Non-pigmented ciliary epithelial cell (primary cell): Measurements from ENCODE around the gene TMEM150A.
A peak's percentile ranks its signal among the peaks of the same experiment; 100 is the strongest.
"Not testable (repeated sequence)": the region's sequence is repeated elsewhere in the genome, so short reads cannot be mapped to it uniquely, and the experiment has no call there.

Experiments
- DNase-seq: peaks from one replicate; pipeline ENCODE4 v3.0.0-alpha.2; 2010; ENCODE audit warnings: low read depth

TMEM150A gene, protein sequence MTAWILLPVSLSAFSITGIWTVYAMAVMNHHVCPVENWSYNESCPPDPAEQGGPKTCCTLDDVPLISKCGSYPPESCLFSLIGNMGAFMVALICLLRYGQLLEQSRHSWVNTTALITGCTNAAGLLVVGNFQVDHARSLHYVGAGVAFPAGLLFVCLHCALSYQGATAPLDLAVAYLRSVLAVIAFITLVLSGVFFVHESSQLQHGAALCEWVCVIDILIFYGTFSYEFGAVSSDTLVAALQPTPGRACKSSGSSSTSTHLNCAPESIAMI

GRCh38 chr2:85602476-85603234, at the start of gene TMEM150A:
Gene TMEM150A (minus strand): TSS chr2:85602698. CDS start chr2:85601948, 750 bp downstream.
- DNase-seq, result no peak

DNA sequence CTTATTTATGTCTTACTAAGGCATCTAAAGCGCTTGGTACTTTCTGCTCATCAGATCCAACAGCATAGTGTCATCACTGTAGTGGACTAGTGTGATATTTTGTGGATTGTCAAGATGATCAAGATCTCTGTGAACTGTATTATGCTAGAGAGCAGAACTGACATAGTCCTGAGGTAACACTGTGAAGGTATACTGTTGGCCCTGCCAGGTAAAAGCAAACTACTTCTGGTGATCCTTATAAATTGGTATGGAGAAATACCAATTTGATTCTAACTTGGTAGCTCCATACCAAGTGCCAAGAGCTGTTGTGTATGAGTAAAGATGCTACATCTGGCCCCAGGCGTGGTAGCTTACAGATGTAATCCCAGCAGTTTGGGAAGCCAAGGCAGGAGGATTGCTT, 49.6 kb upstream of the TMEM150A start:
- DNase-seq, result no peak

GRCh38 chr2:85651097-85651496, 48.6 kb upstream of the TMEM150A start:
- no peak for DNase-seq

GRCh38 chr2:85650456-85650855, 48.0 kb upstream of the TMEM150A start:
- no peak for DNase-seq

DNA sequence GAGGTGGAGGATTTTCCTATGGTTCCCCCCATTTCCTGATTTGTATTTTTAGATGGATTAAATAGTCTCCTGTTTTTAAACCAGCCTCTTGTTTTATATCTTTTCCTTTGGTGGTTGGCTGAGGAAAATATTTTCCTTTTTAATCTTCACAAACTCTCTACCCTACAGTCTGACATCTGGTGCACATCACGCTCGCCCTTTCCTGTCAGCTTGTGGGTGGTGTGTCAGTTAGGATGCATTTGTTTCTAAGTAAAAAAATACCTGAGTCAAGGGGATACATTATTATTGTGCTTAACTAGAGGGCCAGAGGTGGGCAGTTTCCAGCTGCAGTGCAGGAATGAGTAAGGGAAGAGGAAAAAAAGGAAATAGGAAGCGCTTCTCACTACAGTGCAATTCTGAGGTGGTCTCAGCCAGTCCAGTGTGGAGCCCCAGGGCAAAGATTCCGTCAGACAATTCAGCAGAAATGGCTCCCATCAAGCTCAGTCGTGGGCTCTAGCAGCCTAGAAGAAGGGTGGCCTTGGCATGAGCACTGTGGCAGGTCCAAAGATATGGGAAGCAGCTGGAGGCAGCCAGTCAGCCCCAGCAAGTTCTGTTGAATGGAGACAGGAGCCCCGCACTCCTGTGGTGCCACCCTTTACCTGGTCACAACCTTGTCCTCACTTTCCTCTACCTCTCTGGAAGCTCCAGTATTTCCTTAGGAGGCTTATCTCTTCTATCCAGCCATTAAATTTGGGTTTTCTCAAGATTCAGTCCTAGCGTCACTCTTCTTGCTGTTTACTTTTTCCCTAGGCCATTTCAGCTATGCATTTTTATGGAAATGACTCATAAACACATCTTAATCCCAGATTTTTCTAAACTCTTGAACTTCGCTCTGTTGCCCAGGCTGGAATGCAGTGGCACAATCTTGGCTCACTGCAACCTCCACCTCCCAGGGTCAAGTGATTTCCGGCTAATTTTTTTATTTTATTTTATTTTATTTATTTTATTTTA, 47.0 kb upstream of the TMEM150A start:
- peak; percentile 38 for DNase-seq

- peak; percentile 27 for DNase-seq
Observed at GRCh38 chr2:85648619-85649018, 46.1 kb upstream of the TMEM150A start.

GRCh38 chr2:85647823-85648526, 45.5 kb upstream of the TMEM150A start:
- DNase-seq, result no peak

- DNase-seq, result no peak
Observed at GRCh38 chr2:85646166-85646565, 43.7 kb upstream of the TMEM150A start.

GRCh38 chr2:85644909-85645308, 42.4 kb upstream of the TMEM150A start:
- DNase-seq, result no peak

DNA sequence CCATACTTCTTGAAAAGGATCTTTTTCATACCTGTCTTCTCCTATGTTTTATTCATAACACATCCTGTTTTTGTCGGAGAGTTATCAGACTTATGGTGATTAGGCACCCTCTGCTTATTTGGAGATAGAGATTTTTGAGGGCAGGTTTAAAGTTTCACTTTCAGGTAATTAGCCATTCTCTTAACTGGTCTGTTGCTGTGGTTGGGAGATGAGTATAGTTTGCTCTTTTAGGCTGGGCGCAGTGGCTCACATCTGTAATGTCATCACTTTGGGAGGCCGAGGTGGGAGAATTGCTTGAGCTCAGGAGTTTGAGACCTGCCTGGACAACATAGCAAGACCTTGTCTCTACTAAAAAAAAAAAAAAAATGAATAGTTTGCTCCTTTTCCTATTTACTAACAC, 40.2 kb upstream of the TMEM150A start:
- DNase-seq, result no peak

DNA sequence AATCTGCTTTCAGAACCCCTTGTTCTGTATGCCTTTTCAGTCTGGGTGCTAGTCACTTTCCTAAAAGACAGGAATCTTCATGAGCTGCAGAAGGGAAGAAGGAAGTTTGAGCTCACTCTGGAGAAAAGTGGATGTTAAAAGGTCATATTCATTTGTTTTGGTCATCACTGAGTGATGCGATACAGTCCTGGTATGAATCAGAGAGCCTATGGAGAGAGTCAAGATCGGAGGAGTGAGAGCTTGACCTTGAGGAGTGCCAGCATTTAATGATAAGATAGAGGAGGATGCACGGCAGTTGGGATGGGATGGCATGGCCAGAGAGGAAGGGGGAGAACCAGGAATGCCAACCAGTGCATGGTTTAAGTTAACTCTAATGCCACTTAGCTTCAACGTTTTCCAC, 33.1 kb upstream of the TMEM150A start:
- no peak for DNase-seq

GRCh38 chr2:85635011-85635410, 32.5 kb upstream of the TMEM150A start:
- no peak for DNase-seq

GRCh38 chr2:85631316-85631715, 28.8 kb upstream of the TMEM150A start:
- DNase-seq, result no peak

GRCh38 chr2:85628658-85629057, 26.2 kb upstream of the TMEM150A start:
- no peak for DNase-seq

- no peak for DNase-seq
Observed at GRCh38 chr2:85623991-85624390, 21.5 kb upstream of the TMEM150A start.

DNA sequence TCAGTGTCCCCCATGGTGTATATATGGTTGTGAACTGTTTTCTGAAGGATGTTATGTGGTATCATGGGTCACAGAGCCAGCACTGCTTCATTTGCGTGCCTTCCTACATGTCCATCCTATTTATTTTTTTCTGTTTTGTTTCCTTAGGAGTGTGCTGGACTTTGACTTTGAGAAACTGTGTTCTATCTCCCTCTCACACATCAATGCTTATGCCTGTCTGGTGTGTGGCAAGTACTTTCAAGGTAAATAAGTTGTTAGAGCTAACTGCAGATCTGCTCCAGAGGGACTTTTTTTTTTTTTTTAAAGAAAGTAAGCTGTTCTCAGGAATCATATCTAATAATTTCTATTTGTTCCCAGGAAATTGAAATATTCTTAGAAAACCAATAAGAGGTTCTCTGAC, 18.8 kb upstream of the TMEM150A start:
- DNase-seq, result no peak

- DNase-seq, result no peak
Observed at GRCh38 chr2:85619617-85620016, 17.1 kb upstream of the TMEM150A start.

GRCh38 chr2:85617723-85618122, 15.2 kb upstream of the TMEM150A start:
- DNase-seq, result not testable (repeated sequence)

GRCh38 chr2:85615413-85615728, 12.9 kb upstream of the TMEM150A start:
- DNase-seq, result no peak

DNA sequence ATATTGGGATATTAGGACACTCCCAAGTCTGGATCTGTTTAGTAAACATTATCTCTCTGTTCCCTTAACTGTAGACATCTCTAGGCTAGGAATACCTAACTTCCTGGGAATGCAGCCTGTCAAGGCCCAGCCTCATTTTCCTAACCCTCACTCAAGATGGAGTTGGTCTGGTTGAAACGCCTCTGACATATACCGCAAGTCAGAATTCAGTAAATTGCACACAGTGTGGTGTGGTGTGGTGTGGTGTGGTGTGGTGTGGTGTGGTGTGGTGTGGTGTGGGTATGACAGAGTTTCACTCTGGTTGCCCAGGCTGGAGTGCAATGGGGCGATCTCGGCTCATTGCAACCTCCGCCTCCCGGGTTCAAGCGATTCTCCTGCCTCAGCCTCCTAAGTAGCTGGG, 12.3 kb upstream of the TMEM150A start:
- DNase-seq, result not testable (repeated sequence)

- no peak for DNase-seq
Observed at GRCh38 chr2:85613717-85614515, 11.4 kb upstream of the TMEM150A start.
